ENCODE results near the gene PPP2R5C. TPM values are rescaled to one million over a fixed set of nuclear protein-coding genes. Genes with fewer than 3 reads are reported as not detected.

The PPP2R5C gene
- total and polyA plus RNA-seq, 2 of the 4 experiments (the other 2 are of a cell fraction) = 65.9 to 78.7 TPM

DNA sequence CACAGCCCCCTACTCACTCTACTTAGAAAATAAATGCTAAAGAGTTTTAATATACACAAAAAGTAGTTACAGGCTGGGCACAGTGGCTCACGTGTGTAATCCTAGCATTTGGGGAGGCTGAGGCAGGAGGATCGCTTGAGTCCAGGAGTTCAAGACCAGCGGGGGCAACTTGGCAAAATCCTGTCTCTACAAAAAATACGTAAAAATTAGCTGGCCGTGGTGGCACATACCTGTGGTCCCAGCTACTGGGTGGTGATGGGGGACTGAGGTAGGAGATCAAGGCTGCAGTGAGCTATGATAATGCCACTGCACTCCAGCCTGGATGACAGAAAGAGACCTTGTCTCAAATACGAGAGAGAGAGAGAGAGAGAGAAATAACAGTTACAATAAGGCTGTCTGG lies 193.0 kb downstream of the PPP2R5C start:
- Histone ChIP-seq H4K8ac (ENCODE audit: low read depth in 2 of 2, low read length in 2 of 2) (no peak overlapping the region), H2BK5ac (ENCODE audit: low read depth, low read length, poor library complexity, severe bottlenecking) (no peak overlapping the region), H3K4me2 (ENCODE audit: low read depth, low read length) (no peak overlapping the region), H3K4ac (ENCODE audit: low read depth, low read length) (no peak overlapping the region), H3K4me3 (ENCODE audit: insufficient read depth, low read depth, low read length) (no peak overlapping the region), H2AK9ac (replicated peaks; ENCODE audit: low read depth, low read length, poor library complexity) (no peak overlapping the region), H3K27me3 (ENCODE audit: control insufficient read depth, insufficient read depth, low read length) (no peaks in the 10 kb centered on the region; the same call in 1 of the 2 replicates), H3K23ac (ENCODE audit: low read depth, low read length) (no peak overlapping the region), H2AK5ac (ENCODE audit: low read depth, low read length) (no peak overlapping the region), H4K20me1 (ENCODE audit: insufficient read depth, low read length) (no peaks in the 10 kb centered on the region), H4K91ac (ENCODE audit: insufficient read depth, low read depth, low read length) (no peak overlapping the region), H2BK120ac (ENCODE audit: low read depth, low read length) (no peak overlapping the region), H3K14ac (replicated peaks; ENCODE audit: low read depth, low read length) (no peak overlapping the region), H3K4me1 (ENCODE audit: control insufficient read depth, insufficient read depth, low read length) (no peaks in the 10 kb centered on the region), H2BK15ac (ENCODE audit: low read depth, low read length) (no peak overlapping the region), H3K9me3 (ENCODE audit: control insufficient read depth, insufficient read depth, low read length) (no peaks in the 10 kb centered on the region), H3K18ac (ENCODE audit: low read depth, low read length) (no peak overlapping the region), H3K9ac (ENCODE audit: low read depth, low read length) (no peak overlapping the region), H3K36me3 (ENCODE audit: control insufficient read depth, insufficient read depth, low read length) (no peaks in the 10 kb centered on the region), H3K79me1 (ENCODE audit: low read depth in 1 of 2, low read length in 2 of 2) (peaks cover 0 to 7% of the 10 kb centered on the region in 2 experiments; a peak in 3 of 4 replicates), H3K9me1 (ENCODE audit: insufficient read depth, low read length) (0 out of 2 replicates have a peak, but pooled peaks cover under 1% of the 10 kb centered on the region), H2BK20ac (ENCODE audit: low read depth, low read length) (no peak overlapping the region), H4K5ac (ENCODE audit: low read depth, low read length) (no peak overlapping the region), H3K56ac (ENCODE audit: extremely low read depth, insufficient read depth, low read length) (no peak overlapping the region), H2AFZ (replicated peaks; ENCODE audit: low read length, poor library complexity) (no peak overlapping the region), H3K27ac (ENCODE audit: insufficient read depth, low read length) (no peak overlapping the region)
- TF ChIP-seq CHD1 (IDR thresholded peaks at IDR 0.05; ENCODE audit: low read depth, low read length) = no peak
- no peak for TF ChIP-seq MAZ (IDR thresholded peaks at IDR 0.05; ENCODE audit: borderline replicate concordance, low read depth, low read length)
- TF ChIP-seq SMC3 (IDR thresholded peaks at IDR 0.05; ENCODE audit: low read depth, low read length) = no peak
- TF ChIP-seq FOS (IDR thresholded peaks at IDR 0.05; ENCODE audit: low read depth, low read length) = no peak
- TF ChIP-seq, protein P1, sequence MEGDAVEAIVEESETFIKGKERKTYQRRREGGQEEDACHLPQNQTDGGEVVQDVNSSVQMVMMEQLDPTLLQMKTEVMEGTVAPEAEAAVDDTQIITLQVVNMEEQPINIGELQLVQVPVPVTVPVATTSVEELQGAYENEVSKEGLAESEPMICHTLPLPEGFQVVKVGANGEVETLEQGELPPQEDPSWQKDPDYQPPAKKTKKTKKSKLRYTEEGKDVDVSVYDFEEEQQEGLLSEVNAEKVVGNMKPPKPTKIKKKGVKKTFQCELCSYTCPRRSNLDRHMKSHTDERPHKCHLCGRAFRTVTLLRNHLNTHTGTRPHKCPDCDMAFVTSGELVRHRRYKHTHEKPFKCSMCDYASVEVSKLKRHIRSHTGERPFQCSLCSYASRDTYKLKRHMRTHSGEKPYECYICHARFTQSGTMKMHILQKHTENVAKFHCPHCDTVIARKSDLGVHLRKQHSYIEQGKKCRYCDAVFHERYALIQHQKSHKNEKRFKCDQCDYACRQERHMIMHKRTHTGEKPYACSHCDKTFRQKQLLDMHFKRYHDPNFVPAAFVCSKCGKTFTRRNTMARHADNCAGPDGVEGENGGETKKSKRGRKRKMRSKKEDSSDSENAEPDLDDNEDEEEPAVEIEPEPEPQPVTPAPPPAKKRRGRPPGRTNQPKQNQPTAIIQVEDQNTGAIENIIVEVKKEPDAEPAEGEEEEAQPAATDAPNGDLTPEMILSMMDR (conservative IDR thresholded peaks at IDR 0.05; ENCODE audit: low read depth, low read length) = no peak
- TF ChIP-seq CEBPB (IDR thresholded peaks at IDR 0.05; ENCODE audit: low read depth, low read length) = no peak
- no peak for TF ChIP-seq BHLHE40 (IDR thresholded peaks at IDR 0.05; ENCODE audit: low read depth, low read length)
- no peak for TF ChIP-seq MAFK (IDR thresholded peaks at IDR 0.05; ENCODE audit: low read depth, low read length)
- TF ChIP-seq, protein P2, sequence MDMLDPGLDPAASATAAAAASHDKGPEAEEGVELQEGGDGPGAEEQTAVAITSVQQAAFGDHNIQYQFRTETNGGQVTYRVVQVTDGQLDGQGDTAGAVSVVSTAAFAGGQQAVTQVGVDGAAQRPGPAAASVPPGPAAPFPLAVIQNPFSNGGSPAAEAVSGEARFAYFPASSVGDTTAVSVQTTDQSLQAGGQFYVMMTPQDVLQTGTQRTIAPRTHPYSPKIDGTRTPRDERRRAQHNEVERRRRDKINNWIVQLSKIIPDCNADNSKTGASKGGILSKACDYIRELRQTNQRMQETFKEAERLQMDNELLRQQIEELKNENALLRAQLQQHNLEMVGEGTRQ (IDR thresholded peaks at IDR 0.05; ENCODE audit: low read depth, low read length) = no peak
- no peak for TF ChIP-seq RFX5 (IDR thresholded peaks at IDR 0.05; ENCODE audit: low read depth, low read length)
- no peak for TF ChIP-seq POLR2A (IDR thresholded peaks at IDR 0.05; ENCODE audit: low read depth, low read length)
- TF ChIP-seq RCOR1 (IDR thresholded peaks at IDR 0.05; ENCODE audit: insufficient replicate concordance, low read length) = no peak
- TF ChIP-seq, protein P3, sequence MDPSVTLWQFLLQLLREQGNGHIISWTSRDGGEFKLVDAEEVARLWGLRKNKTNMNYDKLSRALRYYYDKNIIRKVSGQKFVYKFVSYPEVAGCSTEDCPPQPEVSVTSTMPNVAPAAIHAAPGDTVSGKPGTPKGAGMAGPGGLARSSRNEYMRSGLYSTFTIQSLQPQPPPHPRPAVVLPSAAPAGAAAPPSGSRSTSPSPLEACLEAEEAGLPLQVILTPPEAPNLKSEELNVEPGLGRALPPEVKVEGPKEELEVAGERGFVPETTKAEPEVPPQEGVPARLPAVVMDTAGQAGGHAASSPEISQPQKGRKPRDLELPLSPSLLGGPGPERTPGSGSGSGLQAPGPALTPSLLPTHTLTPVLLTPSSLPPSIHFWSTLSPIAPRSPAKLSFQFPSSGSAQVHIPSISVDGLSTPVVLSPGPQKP (IDR thresholded peaks at IDR 0.05; ENCODE audit: borderline replicate concordance, low read depth, low read length) = no peak
- no peak for TF ChIP-seq MXI1 (IDR thresholded peaks at IDR 0.05; ENCODE audit: borderline replicate concordance, low read depth, low read length)
- no peak for TF ChIP-seq NFE2L2 (IDR thresholded peaks at IDR 0.05; ENCODE audit: low read depth, low read length)
- TF ChIP-seq RAD21 (IDR thresholded peaks at IDR 0.05; ENCODE audit: low read length) = no peak
- CTCF ChIA-PET = no interaction called here
- no peak for ATAC-seq (ENCODE audit: low read depth)
- BruUV-seq (replicated peaks) = no TSS peak
- dilution Hi-C loops (cut with HindIII; ENCODE audit: low sequenced_read_pairs, unreplicated experiment) (no loop called here), intact Hi-C loops (cut with micrococcal nuclease) (no loop called here), in situ Hi-C loops (cut with MboI; ENCODE audit: low sequenced_read_pairs) (loop anchor here (25.0 kb wide), 1 partner anchor 358 kb away; the partner anchor contains the start of genes MOK and ZNF839)
- 91% methylated on average over 5 of the region's 6 CpGs; no CpG with 5 or more reads in 1 of the 2 experiments for WGBS, 2 experiments (ENCODE audit: extremely low coverage in 2 of 2, insufficient read length in 1 of 2)
- DNase-seq = no peak
- POLR2A ChIA-PET (ENCODE audit: unreplicated experiment) = no interaction called here
